ENCODE measurements around the gene APOBEC3F. TPM values are rescaled to one million over a fixed set of nuclear protein-coding genes. Genes with fewer than 3 reads are reported as not detected.
"Not testable (repeated sequence)": the region's sequence is repeated elsewhere in the genome, so short reads cannot be mapped to it uniquely, and the experiment has no call there.

Gene APOBEC3F
- total RNA-seq, 2 donors from 2014 or later, result 16.2 to 24.2 TPM

- not testable (repeated sequence) for H3K27me3 ChIP-seq (ENCODE audit: control insufficient read depth, insufficient read depth, low read length, poor library complexity, severe bottlenecking); H3K4me1 ChIP-seq (ENCODE audit: control insufficient read depth, insufficient read depth, low read length); H3K27me3 Mint-ChIP-seq (ENCODE audit: insufficient read depth); H3K4me3 ChIP-seq (ENCODE audit: low read length); H3K9ac ChIP-seq (ENCODE audit: extremely low read depth, low read length, poor library complexity, severe bottlenecking); H3K4me3 Mint-ChIP-seq; H3K27ac Mint-ChIP-seq; DNase-seq; H3K36me3 ChIP-seq (ENCODE audit: control insufficient read depth, insufficient read depth, low read length); H3K27ac ChIP-seq (ENCODE audit: low read depth, low read length); H3K9me3 Mint-ChIP-seq; H3K9me3 ChIP-seq (ENCODE audit: control insufficient read depth, low read length)
- 94% methylated on average over 7 of the region's 7 CpGs for WGBS, 2 experiments (ENCODE audit: insufficient coverage in 1 of 2, insufficient read length in 1 of 2)
- Mint-ChIP-seq H3K4me1 (peaks cover 31% of the 10 kb centered on the region), H3K36me3 (ENCODE audit: low read depth) (peaks cover 20% of the 10 kb centered on the region)
Measured at GRCh38 chr22:39049486-39049885, 8.8 kb downstream of the APOBEC3F start.

GRCh38 chr22:39051844-39052495 lies 11.3 kb downstream of the APOBEC3F start:
- H3K27ac Mint-ChIP-seq; H3K9ac ChIP-seq (ENCODE audit: extremely low read depth, low read length, poor library complexity, severe bottlenecking); H3K27ac ChIP-seq (ENCODE audit: low read depth, low read length); H3K36me3 ChIP-seq (ENCODE audit: control insufficient read depth, insufficient read depth, low read length); H3K36me3 Mint-ChIP-seq (ENCODE audit: low read depth); H3K9me3 Mint-ChIP-seq; H3K4me3 Mint-ChIP-seq; H3K27me3 ChIP-seq (ENCODE audit: control insufficient read depth, insufficient read depth, low read length, poor library complexity, severe bottlenecking); DNase-seq; H3K27me3 Mint-ChIP-seq (ENCODE audit: insufficient read depth); H3K4me3 ChIP-seq (ENCODE audit: low read length); H3K4me1 ChIP-seq (ENCODE audit: control insufficient read depth, insufficient read depth, low read length): not testable (repeated sequence)
- peaks cover 26% of the 10 kb centered on the region for H3K9me3 ChIP-seq (ENCODE audit: control insufficient read depth, low read length)
- WGBS, 2 experiments (ENCODE audit: insufficient coverage in 1 of 2, insufficient read length in 1 of 2), result 85 to 86% methylated on average over 1 to 16 of the region's 18 CpGs
- H3K4me1 Mint-ChIP-seq, result peaks cover 16% of the 10 kb centered on the region

- Mint-ChIP-seq H3K27me3 (ENCODE audit: insufficient read depth) (peaks cover 4% of the 10 kb centered on the region), H3K4me1 (peaks cover 4% of the 10 kb centered on the region), H3K9me3 (peaks cover 4% of the 10 kb centered on the region), H3K4me3 (no peak overlapping the region), H3K36me3 (ENCODE audit: low read depth) (peaks cover 5% of the 10 kb centered on the region), H3K27ac (no peak overlapping the region)
- no peak overlapping the region for H3K9ac ChIP-seq (ENCODE audit: extremely low read depth, low read length, poor library complexity, severe bottlenecking)
- peak overlapping the region; percentile 13 for H3K4me3 ChIP-seq (ENCODE audit: low read length)
- DNase-seq, result no peak
- no peaks in the 10 kb centered on the region for H3K27me3 ChIP-seq (ENCODE audit: control insufficient read depth, insufficient read depth, low read length, poor library complexity, severe bottlenecking)
- H3K27ac ChIP-seq (ENCODE audit: low read depth, low read length), result no peak overlapping the region
- 96 to 97% methylated on average over 11 of the region's 11 CpGs for WGBS, 2 experiments (ENCODE audit: insufficient coverage in 1 of 2, insufficient read length in 1 of 2)
- no peaks in the 10 kb centered on the region for H3K36me3 ChIP-seq (ENCODE audit: control insufficient read depth, insufficient read depth, low read length)
- peaks cover 26% of the 10 kb centered on the region for H3K9me3 ChIP-seq (ENCODE audit: control insufficient read depth, low read length)
- TF ChIP-seq CTCF (conservative IDR thresholded peaks at IDR 0.05), result no peak
- no peaks in the 10 kb centered on the region for H3K4me1 ChIP-seq (ENCODE audit: control insufficient read depth, insufficient read depth, low read length)
Measured at GRCh38 chr22:39055658-39056057, 15.0 kb downstream of the APOBEC3F start.

- not testable (repeated sequence) for H3K27ac Mint-ChIP-seq
Measured at GRCh38 chr22:39061290-39061689, 20.6 kb downstream of the APOBEC3F start.

GRCh38 chr22:39061951-39062350 lies 21.3 kb downstream of the APOBEC3F start:
- H3K9me3 ChIP-seq (ENCODE audit: control insufficient read depth, low read length); H3K27ac ChIP-seq (ENCODE audit: low read depth, low read length); H3K36me3 ChIP-seq (ENCODE audit: control insufficient read depth, insufficient read depth, low read length); H3K4me3 ChIP-seq (ENCODE audit: low read length); H3K9ac ChIP-seq (ENCODE audit: extremely low read depth, low read length, poor library complexity, severe bottlenecking); DNase-seq; H3K27me3 Mint-ChIP-seq (ENCODE audit: insufficient read depth); H3K9me3 Mint-ChIP-seq; H3K4me1 ChIP-seq (ENCODE audit: control insufficient read depth, insufficient read depth, low read length); H3K27me3 ChIP-seq (ENCODE audit: control insufficient read depth, insufficient read depth, low read length, poor library complexity, severe bottlenecking); H3K4me1 Mint-ChIP-seq; H3K27ac Mint-ChIP-seq; H3K4me3 Mint-ChIP-seq; H3K36me3 Mint-ChIP-seq (ENCODE audit: low read depth): not testable (repeated sequence)
- WGBS, 2 experiments (ENCODE audit: insufficient coverage in 1 of 2, insufficient read length in 1 of 2), result 88 to 92% methylated on average over 9 to 10 of the region's 10 CpGs

More at GRCh38 chr22:39061290-39061689, 20.6 kb downstream of the APOBEC3F start:
- H3K27me3 ChIP-seq (ENCODE audit: control insufficient read depth, insufficient read depth, low read length, poor library complexity, severe bottlenecking); H3K4me1 Mint-ChIP-seq; H3K4me3 Mint-ChIP-seq; H3K9me3 ChIP-seq (ENCODE audit: control insufficient read depth, low read length); H3K4me3 ChIP-seq (ENCODE audit: low read length); H3K36me3 ChIP-seq (ENCODE audit: control insufficient read depth, insufficient read depth, low read length); H3K4me1 ChIP-seq (ENCODE audit: control insufficient read depth, insufficient read depth, low read length); H3K9me3 Mint-ChIP-seq; H3K27ac ChIP-seq (ENCODE audit: low read depth, low read length); DNase-seq; H3K9ac ChIP-seq (ENCODE audit: extremely low read depth, low read length, poor library complexity, severe bottlenecking); H3K27me3 Mint-ChIP-seq (ENCODE audit: insufficient read depth); H3K36me3 Mint-ChIP-seq (ENCODE audit: low read depth): not testable (repeated sequence)
- WGBS, 2 experiments (ENCODE audit: insufficient coverage in 1 of 2, insufficient read length in 1 of 2), result 58 to 75% methylated on average over 3 to 6 of the region's 6 CpGs

DNA sequence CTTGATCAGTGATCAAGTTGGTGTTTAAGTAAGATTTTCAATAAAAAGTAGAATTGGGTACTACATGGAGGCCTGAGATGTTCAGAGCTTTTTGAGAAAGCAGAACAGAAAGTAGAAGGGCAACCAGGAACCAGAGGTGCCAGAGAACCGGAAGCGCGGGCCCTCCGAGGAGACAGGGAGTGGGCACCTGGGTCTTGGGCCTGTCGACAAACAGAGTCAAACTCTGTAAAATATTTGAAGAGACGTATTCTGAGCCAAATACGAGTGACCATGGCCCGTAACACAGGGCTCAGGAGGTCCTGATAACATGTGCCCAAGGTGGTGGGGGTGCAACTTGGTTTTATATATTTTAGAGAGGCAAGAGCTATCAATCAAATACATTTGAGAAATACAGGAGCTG lies 23.2 kb downstream of the APOBEC3F start:
- not testable (repeated sequence) for H3K27ac Mint-ChIP-seq; H3K4me1 ChIP-seq (ENCODE audit: control insufficient read depth, insufficient read depth, low read length); H3K36me3 ChIP-seq (ENCODE audit: control insufficient read depth, insufficient read depth, low read length); H3K27me3 ChIP-seq (ENCODE audit: control insufficient read depth, insufficient read depth, low read length, poor library complexity, severe bottlenecking); H3K9me3 ChIP-seq (ENCODE audit: control insufficient read depth, low read length); H3K9ac ChIP-seq (ENCODE audit: extremely low read depth, low read length, poor library complexity, severe bottlenecking); H3K36me3 Mint-ChIP-seq (ENCODE audit: low read depth); H3K27me3 Mint-ChIP-seq (ENCODE audit: insufficient read depth); H3K4me3 Mint-ChIP-seq; H3K9me3 Mint-ChIP-seq; H3K4me1 Mint-ChIP-seq; H3K27ac ChIP-seq (ENCODE audit: low read depth, low read length); DNase-seq; H3K4me3 ChIP-seq (ENCODE audit: low read length)
- 92 to 100% methylated on average over 3 to 8 of the region's 8 CpGs for WGBS, 2 experiments (ENCODE audit: insufficient coverage in 1 of 2, insufficient read length in 1 of 2)

Measured in endodermal cell (in vitro differentiated cells).